Measurements from ENCODE around the gene JCHAIN.

The JCHAIN gene

DNA sequence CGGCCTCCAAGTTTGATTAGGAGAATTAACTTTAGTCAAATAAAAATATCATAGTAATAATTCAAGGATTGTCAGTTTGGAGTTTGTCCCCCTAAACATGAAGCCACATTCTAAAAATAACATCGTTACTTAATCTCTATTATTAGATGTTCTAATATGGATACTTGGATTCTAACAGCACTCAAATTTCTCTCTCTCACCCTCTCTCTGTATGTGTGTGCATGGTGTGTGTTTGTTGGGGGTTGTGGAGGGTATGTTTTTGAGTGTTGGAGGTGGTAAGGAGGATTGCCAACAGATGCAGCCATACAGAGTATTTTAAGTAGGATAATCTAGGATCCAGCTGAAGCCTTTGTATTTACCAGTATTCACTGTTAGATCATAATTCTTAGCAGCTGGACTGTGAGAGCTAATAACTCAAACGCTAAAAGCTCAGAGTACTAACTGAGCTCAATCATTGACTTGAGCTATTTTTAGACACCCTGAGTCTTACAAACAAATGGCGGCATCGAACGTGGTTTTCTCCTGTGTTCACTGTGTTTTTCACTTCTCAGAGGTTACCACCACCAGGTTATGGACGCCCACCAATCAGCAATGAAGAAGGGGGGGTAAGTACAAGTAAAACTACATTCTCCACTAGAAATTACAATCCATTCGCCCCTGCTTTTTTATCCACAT, 28.9 kb downstream of the JCHAIN start:
- DNase-seq (ENCODE audit: low read depth): no peak

GRCh38 chr4:70634482-70634881, 31.8 kb downstream of the JCHAIN start:
- DNase-seq (ENCODE audit: low read depth): no peak

GRCh38 chr4:70632028-70632427, 34.3 kb downstream of the JCHAIN start:
- no peak for DNase-seq (ENCODE audit: low read depth)

DNA sequence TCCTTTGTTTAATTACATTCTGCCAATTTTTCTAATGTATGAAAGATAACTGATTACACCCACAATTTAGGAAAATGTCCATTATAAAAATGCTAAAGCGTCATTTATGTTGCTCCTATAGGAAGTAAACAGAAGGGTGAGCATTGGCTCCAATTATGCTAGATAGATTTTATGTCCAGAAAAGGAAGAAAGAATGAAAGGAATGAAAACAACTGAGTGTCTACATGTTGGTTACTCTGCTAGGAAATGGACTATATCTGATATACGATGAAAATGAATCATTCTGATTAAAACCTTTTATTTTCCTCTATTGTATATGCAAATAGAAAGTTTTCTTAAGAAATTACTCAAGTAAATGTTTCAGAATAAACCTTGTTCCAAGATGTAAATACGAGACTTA, 36.1 kb downstream of the JCHAIN start:
- no peak for DNase-seq (ENCODE audit: low read depth)

- no peak for DNase-seq (ENCODE audit: low read depth)
These were observed 36.7 kb downstream of the JCHAIN start for GRCh38 chr4:70629469-70630090.

DNA sequence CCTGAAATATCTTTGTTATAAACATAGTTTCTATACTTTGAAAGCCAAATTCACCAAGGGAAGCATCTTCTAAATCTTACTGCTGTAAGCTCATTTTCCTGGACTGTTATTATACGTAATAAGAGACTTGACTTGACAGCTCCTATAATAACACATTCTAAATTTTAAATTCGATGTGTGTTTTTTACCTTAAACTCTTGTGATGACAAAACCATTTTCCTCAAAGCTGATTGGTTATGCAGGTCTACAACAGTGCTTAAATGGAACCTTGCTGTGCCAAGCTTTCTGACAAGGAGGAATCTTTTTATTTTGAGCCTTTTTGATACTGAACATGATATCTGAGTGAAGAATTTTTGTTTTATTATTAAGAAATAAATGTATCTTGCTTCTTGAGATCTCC, 37.9 kb downstream of the JCHAIN start, which contains the start of gene ENAM:
Gene ENAM, plus strand, starts transcription at position 301 of the 400 bp plus-strand sequence. CDS start 757 bp downstream, outside the sequence.
- no peak for DNase-seq (ENCODE audit: low read depth)

GRCh38 chr4:70627620-70628019, 38.7 kb downstream of the JCHAIN start:
- no peak for DNase-seq (ENCODE audit: low read depth)

GRCh38 chr4:70624226-70624793, 42.0 kb downstream of the JCHAIN start:
- DNase-seq (ENCODE audit: low read depth): no peak

GRCh38 chr4:70623323-70623722, 43.0 kb downstream of the JCHAIN start:
- no peak for DNase-seq (ENCODE audit: low read depth)

DNA sequence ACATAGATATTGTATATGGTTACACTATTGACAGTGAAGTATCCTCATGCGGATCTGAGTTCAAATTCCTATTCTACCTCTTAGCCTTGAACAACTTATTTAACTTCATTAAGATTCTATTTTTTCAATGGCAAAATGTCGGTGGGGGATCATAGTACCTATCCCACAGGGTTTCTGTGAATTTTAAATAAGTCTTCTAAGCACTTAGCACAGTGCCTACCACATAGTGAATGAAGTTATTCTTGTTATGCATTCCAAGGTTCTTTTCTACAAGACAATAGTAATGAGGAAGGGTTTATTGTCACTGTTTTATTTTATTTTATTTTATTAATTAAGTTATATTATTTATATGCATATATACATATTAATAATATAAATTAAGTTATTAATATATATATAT, 46.5 kb downstream of the JCHAIN start:
- no peak for DNase-seq (ENCODE audit: low read depth)

DNA sequence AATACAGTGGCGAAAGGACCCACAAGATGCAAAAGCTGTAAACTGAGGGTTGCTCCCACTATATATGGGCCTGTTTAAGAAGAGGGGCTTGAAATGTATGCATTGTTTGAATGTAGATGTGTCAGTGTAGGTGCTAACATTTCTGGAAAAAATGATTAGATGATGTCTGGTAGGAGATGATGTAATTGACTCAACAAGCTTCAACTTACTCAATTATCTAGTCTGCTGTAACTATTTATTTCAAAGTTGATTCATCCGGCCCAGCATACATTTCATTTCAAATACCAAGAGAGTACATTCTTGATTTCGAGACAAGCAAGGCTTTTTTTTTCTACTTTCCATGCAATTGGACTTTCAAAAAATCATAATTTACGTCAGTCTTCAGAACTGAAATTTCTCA, 47.0 kb downstream of the JCHAIN start:
- DNase-seq (ENCODE audit: low read depth): no peak

DNA sequence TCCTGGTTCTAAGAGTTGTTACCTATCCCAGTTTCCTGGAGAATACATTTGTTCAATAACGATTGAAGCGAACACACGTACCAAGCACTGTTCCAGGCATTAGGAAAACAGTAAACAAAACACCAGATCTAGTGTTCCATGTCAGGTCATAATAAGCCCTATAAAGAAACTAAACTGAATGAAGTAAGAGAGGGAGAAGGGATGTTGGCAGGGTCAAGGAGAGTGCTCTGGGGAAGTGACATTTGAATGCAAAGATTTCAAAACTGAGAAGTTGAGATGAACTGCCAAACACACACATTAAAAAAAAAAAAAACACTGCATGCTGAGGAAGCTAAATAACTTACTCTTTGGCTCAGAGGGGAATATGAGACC, 52.1 kb downstream of the JCHAIN start:
- DNase-seq (ENCODE audit: low read depth): no peak

GRCh38 chr4:70613306-70614183, 52.8 kb downstream of the JCHAIN start:
- DNase-seq (ENCODE audit: low read depth): no peak

DNA sequence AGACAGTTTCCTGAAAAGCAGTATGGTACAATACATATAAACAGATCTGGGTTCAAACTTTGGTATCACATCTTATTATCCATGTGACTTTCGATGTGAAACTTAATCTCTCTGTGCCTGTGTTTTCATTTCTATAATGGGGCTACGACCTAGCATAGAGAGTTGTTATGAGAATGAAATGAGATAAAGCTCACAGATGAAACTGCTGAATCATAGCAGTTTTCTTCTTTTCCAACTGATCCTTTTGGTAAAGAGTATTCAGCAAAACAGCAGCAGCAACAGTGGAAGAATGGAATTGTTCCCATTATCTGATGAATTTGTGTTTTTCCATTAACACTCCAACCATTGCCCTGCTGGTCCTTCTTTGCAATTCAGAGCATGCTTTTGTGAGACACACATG, 58.0 kb downstream of the JCHAIN start:
- DNase-seq (ENCODE audit: low read depth): no peak

- no peak for DNase-seq (ENCODE audit: low read depth)
These were observed 58.9 kb downstream of the JCHAIN start for GRCh38 chr4:70607334-70607853.

- DNase-seq (ENCODE audit: low read depth): no peak
These were observed 59.8 kb downstream of the JCHAIN start for GRCh38 chr4:70606459-70606858.
